Panc1 (cell line): ENCODE measurements around the gene TSC1. TPM values are rescaled to one million over a fixed set of nuclear protein-coding genes. Genes with fewer than 3 reads are reported as not detected.
A peak's percentile ranks its signal among the peaks of the same experiment; 100 is the strongest.

Source experiments
- ATAC-seq: fragments of 200-7000 bp; cut with Tn5 transposase; 2 replicates; pipeline ENCODE4 v1.9.1; 2020; ENCODE audit warnings: mild to moderate bottlenecking, moderate library complexity
- BruUV-seq: library from RNA; stranded (reverse); fragments of 400-500 nt; replicated peaks from 2 replicates; lab custom pipeline; 2021; lab: Mats Ljungman, UMichigan
- CTCF ChIA-PET: fragments of 300-600 bp; sonication (Branson Sonifier 250); formaldehyde crosslinking; loops from one replicate; lab custom pipeline; 2022; ENCODE audit warnings: antibody characterized with exemption; lab: Charles Lee
- POLR2A ChIA-PET: fragments of 300-600 bp; sonication (Branson Sonifier 250); formaldehyde crosslinking; loops from one replicate; lab custom pipeline; 2022; ENCODE audit warnings: antibody characterized with exemption; lab: Charles Lee
- DNase-seq: peaks from one replicate; pipeline ENCODE4 v3.0.0-alpha.2; 2010; ENCODE audit warnings: low read depth, low spot score
- H3K27ac ChIP-seq: 2 replicates; pipeline ENCODE4 v1.5.1; 2011; ENCODE audit warnings: mild to moderate bottlenecking, low read length, inconsistent platforms
- H3K27me3 ChIP-seq: fragments of 200-500 bp; sonication (Bioruptor generic); 2 replicates; pipeline ENCODE4 v1.6.0; 2014; ENCODE audit warnings: low read length, inconsistent platforms; ENCODE audit not compliant: control insufficient read depth, insufficient read depth
- H3K36me3 ChIP-seq: fragments of 200-500 bp; sonication (Bioruptor generic); 2 replicates; pipeline ENCODE4 v1.5.1; 2014; ENCODE audit warnings: inconsistent platforms, mild to moderate bottlenecking, low read length, moderate library complexity; ENCODE audit not compliant: control insufficient read depth, insufficient read depth
- H3K4me1 ChIP-seq: 2 replicates; pipeline ENCODE4 v1.5.1; 2011; ENCODE audit warnings: inconsistent platforms, mild to moderate bottlenecking, low read length, moderate library complexity; ENCODE audit not compliant: control insufficient read depth, insufficient read depth
- H3K4me3 ChIP-seq, 2 experiments: 2 replicates each; pipeline ENCODE4 v1.5.1; 2011 to 2012; ENCODE audit warnings: low read depth in 2 of 2, low read length in 2 of 2, mild to moderate bottlenecking in 2 of 2, inconsistent platforms in 1 of 2, moderate library complexity in 1 of 2
- H3K9me3 ChIP-seq: fragments of 200-500 bp; sonication (Bioruptor generic); 2 replicates; pipeline ENCODE4 v1.5.1; 2014; ENCODE audit warnings: low read depth, mild to moderate bottlenecking, inconsistent platforms, low read length, moderate library complexity; ENCODE audit not compliant: control insufficient read depth, insufficient read depth
- POLR2AphosphoS5 ChIP-seq: IDR thresholded peaks from 2 replicates; pipeline ENCODE4 v1.6.1; 2012; ENCODE audit warnings: mild to moderate bottlenecking, low read depth, low read length, moderate library complexity
- SIN3A ChIP-seq: IDR thresholded peaks from 2 replicates; pipeline ENCODE4 v1.6.1; 2012; ENCODE audit warnings: low read depth, mild to moderate bottlenecking, low read length, moderate library complexity, borderline replicate concordance; ENCODE audit not compliant: insufficient read depth
- TCF7L2 ChIP-seq: IDR thresholded peaks from 2 replicates; pipeline ENCODE4 v1.6.1; 2011; ENCODE audit warnings: mild to moderate bottlenecking, low read depth, low read length, inconsistent platforms
- in situ Hi-C: cut with HindIII; loops from 2 replicates; pipeline ENCODE4 v1.10.0; 2016; ENCODE audit warnings: low sequenced_read_pairs, low pct_unique_long_range_greater_than_20kb
- intact Hi-C: fragments of 100-400 bp; cut with micrococcal nuclease; formaldehyde crosslinking; loops from one replicate; pipeline ENCODE4 v1.10.0; 2022; ENCODE audit not compliant: unreplicated experiment
- total RNA-seq: library from RNA; stranded (reverse); gene quantifications from one replicate; pipeline ENCODE4 v1.2.1, GENCODE V29; 2021; ENCODE audit not compliant: unreplicated experiment
- TF ChIP-seq, protein P1 (sequence below): fragments of 450-650 bp; IDR thresholded peaks from 2 replicates; pipeline ENCODE4 v1.5.1; 2017; ENCODE audit warnings: mild to moderate bottlenecking
- TF ChIP-seq, protein P2 (sequence below), 2 experiments: IDR thresholded peaks; 2 replicates each; pipeline ENCODE4 v1.6.1; 2011 to 2012; ENCODE audit warnings: low read depth in 2 of 2, control low read depth in 1 of 2, low read length in 1 of 2, mild to moderate bottlenecking in 1 of 2, moderate library complexity in 1 of 2; ENCODE audit not compliant: insufficient read depth in 1 of 2

Gene TSC1
- total RNA-seq, 1 experiment from 2014 or later: 27.4 TPM

DNA sequence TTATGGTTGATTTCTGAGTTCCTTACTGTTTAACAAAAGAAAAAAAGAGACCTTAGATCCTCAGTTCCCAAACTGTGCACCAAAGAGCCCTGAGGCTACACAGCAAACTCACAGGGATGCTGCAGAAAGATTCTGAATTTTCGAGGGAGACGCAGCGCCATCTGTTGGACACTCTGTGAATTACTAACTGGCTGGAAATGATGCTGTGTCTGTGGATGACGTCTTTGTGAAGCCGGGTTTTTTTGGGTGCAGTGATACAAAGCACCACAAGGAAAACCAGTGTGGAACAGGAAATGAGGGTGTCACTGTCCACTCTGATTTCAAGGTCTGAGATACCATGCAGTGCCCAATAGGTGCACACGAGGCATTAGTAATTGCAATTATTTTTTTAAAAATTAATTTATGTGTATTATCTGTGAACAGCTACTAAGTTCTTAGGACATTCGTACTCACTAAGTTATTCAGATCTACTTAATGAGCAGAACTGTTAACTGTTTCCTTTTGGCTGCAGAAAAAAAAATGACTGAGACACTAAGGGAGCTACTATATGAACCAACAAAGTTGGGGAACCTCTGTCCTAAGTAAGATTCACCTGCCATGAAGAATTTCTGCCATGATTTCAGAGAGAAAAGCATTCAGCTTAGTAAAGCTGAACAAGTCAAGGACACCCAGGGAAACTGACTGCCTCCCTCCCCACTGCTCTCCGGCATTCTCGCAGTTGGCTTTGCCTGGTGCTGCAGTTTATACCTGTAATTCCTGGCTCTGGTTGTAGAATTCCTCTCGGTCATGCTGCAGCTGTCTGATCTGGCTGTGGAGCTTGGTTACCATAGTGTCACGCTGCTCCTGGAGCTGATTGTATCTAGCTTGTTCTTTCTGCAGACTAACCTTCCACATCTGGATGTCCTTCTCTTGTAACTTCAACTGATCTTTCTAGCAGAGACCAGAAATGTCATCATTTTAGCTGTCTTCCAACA, 42.3 kb downstream of the TSC1 start:
- no peaks in the 10 kb centered on the region for H3K9me3 ChIP-seq
- TF ChIP-seq, protein P1, sequence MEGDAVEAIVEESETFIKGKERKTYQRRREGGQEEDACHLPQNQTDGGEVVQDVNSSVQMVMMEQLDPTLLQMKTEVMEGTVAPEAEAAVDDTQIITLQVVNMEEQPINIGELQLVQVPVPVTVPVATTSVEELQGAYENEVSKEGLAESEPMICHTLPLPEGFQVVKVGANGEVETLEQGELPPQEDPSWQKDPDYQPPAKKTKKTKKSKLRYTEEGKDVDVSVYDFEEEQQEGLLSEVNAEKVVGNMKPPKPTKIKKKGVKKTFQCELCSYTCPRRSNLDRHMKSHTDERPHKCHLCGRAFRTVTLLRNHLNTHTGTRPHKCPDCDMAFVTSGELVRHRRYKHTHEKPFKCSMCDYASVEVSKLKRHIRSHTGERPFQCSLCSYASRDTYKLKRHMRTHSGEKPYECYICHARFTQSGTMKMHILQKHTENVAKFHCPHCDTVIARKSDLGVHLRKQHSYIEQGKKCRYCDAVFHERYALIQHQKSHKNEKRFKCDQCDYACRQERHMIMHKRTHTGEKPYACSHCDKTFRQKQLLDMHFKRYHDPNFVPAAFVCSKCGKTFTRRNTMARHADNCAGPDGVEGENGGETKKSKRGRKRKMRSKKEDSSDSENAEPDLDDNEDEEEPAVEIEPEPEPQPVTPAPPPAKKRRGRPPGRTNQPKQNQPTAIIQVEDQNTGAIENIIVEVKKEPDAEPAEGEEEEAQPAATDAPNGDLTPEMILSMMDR: peak; percentile 87
- no peak for TF ChIP-seq SIN3A
- intact Hi-C loops: no loop called here
- ChIA-PET CTCF (interaction anchor here (0.6 to 0.9 kb wide), 4 partner anchors 11 to 490 kb away, joined by 3 read pairs; no protein-coding TSS in a partner anchor), POLR2A (no interaction called here)
- peak; percentile 51 for DNase-seq
- no TSS peak for BruUV-seq
- no peaks in the 10 kb centered on the region for H3K4me1 ChIP-seq
- peak; percentile 78 for ATAC-seq
- in situ Hi-C loops: no loop called here
- no peaks in the 10 kb centered on the region for H3K27me3 ChIP-seq
- no peak overlapping the region for H3K27ac ChIP-seq
- H3K4me3 ChIP-seq: no peak overlapping the region
- no peaks in the 10 kb centered on the region; the same call in 1 of the 2 replicates for H3K36me3 ChIP-seq

DNA sequence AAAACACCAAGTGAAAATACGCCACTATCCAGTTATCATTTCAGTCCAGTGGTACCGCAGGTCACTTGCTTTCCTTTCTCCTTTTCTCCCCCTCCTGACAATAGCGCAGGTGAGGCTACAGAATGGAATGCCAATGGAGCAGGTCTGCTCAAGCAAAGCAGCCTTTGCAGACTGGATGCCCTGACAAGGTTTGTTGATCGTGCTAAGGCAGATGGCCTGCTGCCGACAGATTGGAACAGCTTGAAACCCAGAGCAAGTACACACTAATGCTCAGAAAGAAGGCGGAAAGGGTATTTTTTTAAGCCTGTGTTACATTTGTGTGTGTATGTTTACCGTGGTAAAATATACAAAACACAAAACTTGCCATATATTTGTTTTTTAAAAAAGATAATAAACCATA, 46.4 kb downstream of the TSC1 start:
- no TSS peak for BruUV-seq
- H3K36me3 ChIP-seq: no peaks in the 10 kb centered on the region
- CTCF ChIA-PET: no interaction called here

More for the DNA sequence above, 46.4 kb downstream of the TSC1 start:
- ATAC-seq (no peak), DNase-seq (no peak)
- in situ Hi-C loops: no loop called here
- Histone ChIP-seq H3K27ac (no peak overlapping the region), H3K4me3 (no peak overlapping the region), H3K4me1 (no peaks in the 10 kb centered on the region), H3K9me3 (no peaks in the 10 kb centered on the region), H3K27me3 (no peaks in the 10 kb centered on the region)
- POLR2A ChIA-PET: no interaction called here
- intact Hi-C loops: no loop called here
- TF ChIP-seq SIN3A (no peak), POLR2AphosphoS5 (no peak), TCF7L2 (no peak)
- TF ChIP-seq, protein P2, sequence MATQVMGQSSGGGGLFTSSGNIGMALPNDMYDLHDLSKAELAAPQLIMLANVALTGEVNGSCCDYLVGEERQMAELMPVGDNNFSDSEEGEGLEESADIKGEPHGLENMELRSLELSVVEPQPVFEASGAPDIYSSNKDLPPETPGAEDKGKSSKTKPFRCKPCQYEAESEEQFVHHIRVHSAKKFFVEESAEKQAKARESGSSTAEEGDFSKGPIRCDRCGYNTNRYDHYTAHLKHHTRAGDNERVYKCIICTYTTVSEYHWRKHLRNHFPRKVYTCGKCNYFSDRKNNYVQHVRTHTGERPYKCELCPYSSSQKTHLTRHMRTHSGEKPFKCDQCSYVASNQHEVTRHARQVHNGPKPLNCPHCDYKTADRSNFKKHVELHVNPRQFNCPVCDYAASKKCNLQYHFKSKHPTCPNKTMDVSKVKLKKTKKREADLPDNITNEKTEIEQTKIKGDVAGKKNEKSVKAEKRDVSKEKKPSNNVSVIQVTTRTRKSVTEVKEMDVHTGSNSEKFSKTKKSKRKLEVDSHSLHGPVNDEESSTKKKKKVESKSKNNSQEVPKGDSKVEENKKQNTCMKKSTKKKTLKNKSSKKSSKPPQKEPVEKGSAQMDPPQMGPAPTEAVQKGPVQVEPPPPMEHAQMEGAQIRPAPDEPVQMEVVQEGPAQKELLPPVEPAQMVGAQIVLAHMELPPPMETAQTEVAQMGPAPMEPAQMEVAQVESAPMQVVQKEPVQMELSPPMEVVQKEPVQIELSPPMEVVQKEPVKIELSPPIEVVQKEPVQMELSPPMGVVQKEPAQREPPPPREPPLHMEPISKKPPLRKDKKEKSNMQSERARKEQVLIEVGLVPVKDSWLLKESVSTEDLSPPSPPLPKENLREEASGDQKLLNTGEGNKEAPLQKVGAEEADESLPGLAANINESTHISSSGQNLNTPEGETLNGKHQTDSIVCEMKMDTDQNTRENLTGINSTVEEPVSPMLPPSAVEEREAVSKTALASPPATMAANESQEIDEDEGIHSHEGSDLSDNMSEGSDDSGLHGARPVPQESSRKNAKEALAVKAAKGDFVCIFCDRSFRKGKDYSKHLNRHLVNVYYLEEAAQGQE (IDR thresholded peaks at IDR 0.05; ENCODE audit: insufficient read depth in 1 of 2, low read depth in 2 of 2, low read length in 1 of 2): no peak
- TF ChIP-seq, protein P1: no peak
